Keratinocyte (primary cell): ENCODE data around the gene OCLN. TPM values are rescaled to one million over a fixed set of nuclear protein-coding genes. Genes with fewer than 3 reads are reported as not detected.
"Not testable (repeated sequence)": the region's sequence is repeated elsewhere in the genome, so short reads cannot be mapped to it uniquely, and the experiment has no call there.

Experiments
- DNase-seq: peaks from one replicate; pipeline ENCODE4 v3.0.0-alpha.2; 2011; ENCODE audit warnings: low read depth, missing footprints, low spot score
- FAIRE-seq: peaks from 2 replicates; lab custom pipeline; 2011; peaks lifted over from hg19 to GRCh38; lab: Jason Lieb, UNC
- H2AFZ ChIP-seq: 2 replicates; pipeline ENCODE4 v1.6.0; 2012; ENCODE audit warnings: low read length, control low read depth, inconsistent platforms; ENCODE audit not compliant: control insufficient read depth
- H3K27ac ChIP-seq: 2 replicates; pipeline ENCODE4 v1.5.1; 2011; ENCODE audit warnings: low read length; ENCODE audit not compliant: control insufficient read depth, insufficient read depth
- H3K27me3 ChIP-seq: 3 replicates; pipeline ENCODE4 v1.6.0; 2011; ENCODE audit warnings: low read length; ENCODE audit not compliant: control insufficient read depth, insufficient read depth; ENCODE audit errors: extremely low read depth
- H3K36me3 ChIP-seq, 2 experiments: 2 replicates in 1 of 2; 3 replicates in 1 of 2; pipeline ENCODE4 v1.5.1; 2011; ENCODE audit warnings: low read length in 2 of 2, mild to moderate bottlenecking in 1 of 2; ENCODE audit not compliant: control insufficient read depth in 2 of 2, insufficient read depth in 2 of 2; ENCODE audit errors: extremely low read depth in 1 of 2
- H3K4me1 ChIP-seq: 3 replicates; pipeline ENCODE4 v1.5.1; 2011; ENCODE audit warnings: low read length; ENCODE audit not compliant: control insufficient read depth, insufficient read depth; ENCODE audit errors: extremely low read depth
- H3K4me2 ChIP-seq: 3 replicates; pipeline ENCODE4 v1.6.0; 2011; ENCODE audit warnings: low read depth, low read length; ENCODE audit not compliant: control insufficient read depth, insufficient read depth; ENCODE audit errors: extremely low read depth
- H3K4me3 ChIP-seq, 3 experiments: fragments of 200-600 bp in 1 of 3; sonication (generic) in 1 of 3; 2 replicates in 2 of 3; 3 replicates in 1 of 3; pipeline ENCODE4 v1.5.1; 2011 to 2016; ENCODE audit warnings: low read length in 3 of 3, mild to moderate bottlenecking in 3 of 3, control low read depth in 2 of 3, inconsistent platforms in 1 of 3, low read depth in 1 of 3, mixed read lengths in 1 of 3, mixed run types in 1 of 3, moderate library complexity in 1 of 3; ENCODE audit not compliant: control insufficient read depth in 2 of 3, insufficient read depth in 2 of 3; ENCODE audit errors: extremely low read depth in 1 of 3
- H3K79me2 ChIP-seq: 2 replicates; pipeline ENCODE4 v1.6.0; 2012; ENCODE audit warnings: low read length; ENCODE audit not compliant: control insufficient read depth, insufficient read depth
- H3K9ac ChIP-seq: 3 replicates; pipeline ENCODE4 v1.6.0; 2011; ENCODE audit warnings: low read length; ENCODE audit not compliant: control insufficient read depth, insufficient read depth; ENCODE audit errors: extremely low read depth
- H3K9me1 ChIP-seq: 3 replicates; pipeline ENCODE4 v1.6.0; 2011; ENCODE audit warnings: low read length; ENCODE audit not compliant: control insufficient read depth, insufficient read depth; ENCODE audit errors: extremely low read depth
- H3K9me3 ChIP-seq: 2 replicates; pipeline ENCODE4 v1.5.1; 2012; ENCODE audit warnings: low read depth, low read length; ENCODE audit not compliant: control insufficient read depth
- H4K20me1 ChIP-seq: 3 replicates; pipeline ENCODE4 v1.6.0; 2011; ENCODE audit warnings: low read length; ENCODE audit not compliant: control insufficient read depth, insufficient read depth; ENCODE audit errors: extremely low read depth
- CTCF ChIP-seq, 3 experiments: IDR thresholded peaks in 1 of 3; conservative IDR thresholded peaks in 1 of 3; optimal IDR thresholded peaks in 1 of 3; 2 replicates in 2 of 3; 3 replicates in 1 of 3; pipeline versions ENCODE3 to v1.5.1; 2011; ENCODE audit warnings: low read length in 3 of 3, mild to moderate bottlenecking in 3 of 3, moderate library complexity in 2 of 3, control low read depth in 1 of 3, inconsistent platforms in 1 of 3; ENCODE audit not compliant: insufficient read depth in 2 of 3; ENCODE audit errors: extremely low read depth in 1 of 3
- EZH2 ChIP-seq: IDR thresholded peaks from one replicate; pipeline ENCODE4 v1.6.1; 2012; ENCODE audit warnings: inconsistent platforms, mild to moderate bottlenecking, low read length, moderate library complexity
- dilution Hi-C: fragments of 300-500 bp; cut with MboI; formaldehyde crosslinking; loops from one replicate; pipeline ENCODE4 v1.7.0; 2020; ENCODE audit warnings: low sequenced_read_pairs; ENCODE audit not compliant: extremely low pct_ligation_motif_present
- polyA plus RNA-seq, 5 experiments: library from polyadenylated mRNA; depleted of rRNA in 3 of 5; stranded (reverse) in 3 of 5; stranded (forward) in 1 of 5; unstranded in 1 of 5; fragments of >200 nt; gene quantifications; 1 replicate in 1 of 5; 2 replicates in 3 of 5; 3 replicates in 1 of 5; pipeline versions ENCODE4 v1.2.1 to v1.2.3, GENCODE V29; 2011 to 2012; ENCODE audit warnings: missing spikeins in 2 of 5, low read depth in 1 of 5, low replicate concordance in 1 of 5

Gene OCLN
- polyA plus RNA-seq, 1 donor (not counting 4 experiments of a cell fraction or from before 2014, with no cell fraction given) = 4.6 TPM

DNA sequence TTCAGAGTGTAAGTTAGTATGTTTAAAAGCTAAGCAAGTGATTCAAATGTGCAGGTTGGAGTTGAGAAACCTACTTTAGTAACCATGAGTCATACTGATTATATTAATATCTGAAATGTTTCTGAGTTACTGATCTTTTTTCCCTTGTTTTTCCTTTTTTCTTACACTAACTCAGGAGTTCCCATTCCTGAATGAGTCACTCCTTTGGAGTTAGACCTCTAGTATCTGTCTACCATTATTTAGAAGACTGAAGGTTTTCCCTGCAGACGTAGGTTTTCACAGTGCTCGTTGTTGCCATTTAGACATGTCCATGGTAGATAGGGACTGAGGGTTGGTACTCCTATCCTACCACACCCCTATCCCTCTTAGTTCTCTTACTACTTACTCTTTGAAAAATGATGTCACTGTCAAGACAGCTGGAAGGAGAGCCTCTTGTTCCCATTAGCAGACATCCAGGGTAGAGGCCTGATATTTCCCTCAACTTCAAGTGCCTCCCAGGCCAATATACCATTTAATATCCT lies 20.2 kb downstream of the OCLN start:
- peak overlapping the region; percentile 46 for H3K4me2 ChIP-seq
- H3K9ac ChIP-seq = no peak overlapping the region
- no peaks in the 10 kb centered on the region for H3K9me3 ChIP-seq
- H3K27me3 ChIP-seq = no peaks in the 10 kb centered on the region
- no peaks in the 10 kb centered on the region for H3K79me2 ChIP-seq
- H2AFZ ChIP-seq = no peak overlapping the region
- DNase-seq (no peak), FAIRE-seq (peak; percentile 49)
- peaks cover 13% of the 10 kb centered on the region for H3K4me1 ChIP-seq
- no peaks in the 10 kb centered on the region for H3K9me1 ChIP-seq
- no peak overlapping the region for H3K4me3 ChIP-seq
- no peak for TF ChIP-seq EZH2
- TF ChIP-seq CTCF (optimal IDR thresholded peaks at IDR 0.05 in 1 of 3, IDR thresholded peaks at IDR 0.05 in 1 of 3, conservative IDR thresholded peaks at IDR 0.05 in 1 of 3; ENCODE audit: extremely low read depth in 1 of 3, insufficient read depth in 2 of 3, low read length in 3 of 3) = no peak
- H3K36me3 ChIP-seq = no peaks in the 10 kb centered on the region
- H4K20me1 ChIP-seq = no peaks in the 10 kb centered on the region
- dilution Hi-C loops = no loop called here
- peak overlapping the region; percentile 48 for H3K27ac ChIP-seq

- H4K20me1 ChIP-seq, H3K4me2 ChIP-seq, H3K36me3 ChIP-seq, DNase-seq, H3K79me2 ChIP-seq, H3K4me3 ChIP-seq, dilution Hi-C loops, FAIRE-seq, H3K9ac ChIP-seq, H3K27me3 ChIP-seq, H3K27ac ChIP-seq, H3K9me1 ChIP-seq, H2AFZ ChIP-seq, H3K9me3 ChIP-seq: not testable (repeated sequence)
- H3K4me1 ChIP-seq = peaks cover 13% of the 10 kb centered on the region
These were observed 23.0 kb downstream of the OCLN start for GRCh38 chr5:69515570-69515969.

DNA sequence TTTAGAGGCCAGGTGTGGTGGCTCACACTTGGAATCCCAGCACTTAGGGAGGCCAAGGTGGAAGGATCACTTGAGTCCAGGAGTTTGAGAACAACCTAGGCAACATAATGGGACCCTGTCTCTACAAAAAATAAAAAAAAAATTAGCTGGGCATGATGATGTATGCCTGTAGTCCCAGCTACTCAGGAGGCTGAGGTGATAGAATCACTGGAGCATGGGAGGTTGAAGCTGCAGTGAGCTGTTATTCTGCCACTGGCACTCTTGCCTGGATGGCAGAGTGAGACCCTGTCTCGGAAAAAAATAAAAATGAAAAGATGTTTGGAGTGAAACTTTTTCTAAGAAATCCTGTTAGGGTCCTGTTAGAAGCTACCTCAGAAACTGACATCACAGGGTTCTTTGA lies 24.2 kb downstream of the OCLN start:
- H3K27me3 ChIP-seq = no peaks in the 10 kb centered on the region
- FAIRE-seq (no peak), DNase-seq (no peak)
- no peaks in the 10 kb centered on the region for H4K20me1 ChIP-seq
- no peaks in the 10 kb centered on the region for H3K79me2 ChIP-seq
- TF ChIP-seq EZH2 (no peak), CTCF (optimal IDR thresholded peaks at IDR 0.05 in 1 of 3, IDR thresholded peaks at IDR 0.05 in 1 of 3, conservative IDR thresholded peaks at IDR 0.05 in 1 of 3; ENCODE audit: extremely low read depth in 1 of 3, insufficient read depth in 2 of 3, low read length in 3 of 3) (no peak)
- no peak overlapping the region for H3K4me3 ChIP-seq
- no peaks in the 10 kb centered on the region for H3K36me3 ChIP-seq
- no peak overlapping the region for H2AFZ ChIP-seq
- no peaks in the 10 kb centered on the region for H3K9me3 ChIP-seq
- H3K4me1 ChIP-seq = peaks cover 24% of the 10 kb centered on the region
- no peak overlapping the region for H3K9ac ChIP-seq
- dilution Hi-C loops = no loop called here
- no peaks in the 10 kb centered on the region for H3K9me1 ChIP-seq
- no peak overlapping the region for H3K27ac ChIP-seq
- H3K4me2 ChIP-seq = peak overlapping the region; percentile 16
